Measurements from ENCODE around the gene GSTO1.

Gene GSTO1

GRCh38 chr10:104307576-104308438 is 53.1 kb downstream of the GSTO1 start:
- no peak for DNase-seq

GRCh38 chr10:104308439-104308903 is 53.8 kb downstream of the GSTO1 start:
- no peak for DNase-seq

GRCh38 chr10:104309980-104310978 is 55.6 kb downstream of the GSTO1 start:
- DNase-seq, result no peak

GRCh38 chr10:104311184-104311720 is 56.6 kb downstream of the GSTO1 start:
- DNase-seq, result no peak

- DNase-seq, result no peak
Measured at GRCh38 chr10:104314591-104315485, 60.1 kb downstream of the GSTO1 start.

GRCh38 chr10:104315486-104315921 is 60.8 kb downstream of the GSTO1 start:
- DNase-seq, result no peak

- no peak for DNase-seq
Measured at GRCh38 chr10:104316321-104317099, 61.8 kb downstream of the GSTO1 start.

Measured in right forelimb (tissue), 1 donor.